ENCODE results near the gene NNMT.

Gene NNMT

GRCh38 chr11:114295676-114296604 is at the start of gene NNMT:
TSS of gene NNMT (plus strand) at chr11:114296399. CDS start at chr11:114296557, 158 bp downstream.
- DNase-seq (ENCODE audit: low read depth in 3 of 3, low spot score in 1 of 3): no peak

GRCh38 chr11:114247070-114247789 is 49.0 kb upstream of the NNMT start:
- no peak for DNase-seq (ENCODE audit: low read depth in 3 of 3, low spot score in 1 of 3)

- DNase-seq (ENCODE audit: low read depth in 3 of 3, low spot score in 1 of 3): no peak
Measured at GRCh38 chr11:114250180-114250579, 46.0 kb upstream of the NNMT start.

GRCh38 chr11:114250993-114251814 is 45.0 kb upstream of the NNMT start:
- no peak for DNase-seq (ENCODE audit: low read depth in 3 of 3, low spot score in 1 of 3)

GRCh38 chr11:114251815-114252337 is 44.3 kb upstream of the NNMT start:
- DNase-seq (ENCODE audit: low read depth in 3 of 3, low spot score in 1 of 3): no peak

- DNase-seq (ENCODE audit: low read depth in 3 of 3, low spot score in 1 of 3): no peak
Measured at GRCh38 chr11:114252767-114253166, 43.4 kb upstream of the NNMT start.

- no peak for DNase-seq (ENCODE audit: low read depth in 3 of 3, low spot score in 1 of 3)
Measured at GRCh38 chr11:114253771-114254170, 42.4 kb upstream of the NNMT start.

GRCh38 chr11:114254571-114255146 is 41.5 kb upstream of the NNMT start:
- no peak for DNase-seq (ENCODE audit: low read depth in 3 of 3, low spot score in 1 of 3)

- no peak for DNase-seq (ENCODE audit: low read depth in 3 of 3, low spot score in 1 of 3)
Measured at GRCh38 chr11:114255289-114255688, 40.9 kb upstream of the NNMT start.

GRCh38 chr11:114256176-114256966 is 39.8 kb upstream of the NNMT start:
- no peak for DNase-seq (ENCODE audit: low read depth in 3 of 3, low spot score in 1 of 3)

- DNase-seq (ENCODE audit: low read depth in 3 of 3, low spot score in 1 of 3): no peak
Measured at GRCh38 chr11:114256967-114257286, 39.3 kb upstream of the NNMT start.

GRCh38 chr11:114257621-114258558 is 38.3 kb upstream of the NNMT start:
- DNase-seq (ENCODE audit: low read depth in 3 of 3, low spot score in 1 of 3): no peak

- DNase-seq (ENCODE audit: low read depth in 3 of 3, low spot score in 1 of 3): no peak
Measured at GRCh38 chr11:114258696-114259095, 37.5 kb upstream of the NNMT start.

GRCh38 chr11:114259124-114259526 is 37.1 kb upstream of the NNMT start:
- DNase-seq (ENCODE audit: low read depth in 3 of 3, low spot score in 1 of 3): no peak

- DNase-seq (ENCODE audit: low read depth in 3 of 3, low spot score in 1 of 3): no peak
Measured at GRCh38 chr11:114259551-114259983, 36.6 kb upstream of the NNMT start.

GRCh38 chr11:114260077-114260476 is 36.1 kb upstream of the NNMT start:
- no peak for DNase-seq (ENCODE audit: low read depth in 3 of 3, low spot score in 1 of 3)

GRCh38 chr11:114260483-114260882 is 35.7 kb upstream of the NNMT start:
- no peak for DNase-seq (ENCODE audit: low read depth in 3 of 3, low spot score in 1 of 3)

- no peak for DNase-seq (ENCODE audit: low read depth in 3 of 3, low spot score in 1 of 3)
Measured at GRCh38 chr11:114261791-114262190, 34.4 kb upstream of the NNMT start.

Data from stimulated activated CD4-positive, alpha-beta T cell treated with anti-CD3 and anti-CD28 coated beads, TNF-alpha, amount 100 ng/mL, for 1 hour (primary cell).